Brain pericyte (primary cell): ENCODE results near the gene SPTB.

Experiments
- DNase-seq: peaks from one replicate; pipeline ENCODE4 v3.0.0-alpha.2; 2012; ENCODE audit warnings: low read depth, low spot score

Gene SPTB

DNA sequence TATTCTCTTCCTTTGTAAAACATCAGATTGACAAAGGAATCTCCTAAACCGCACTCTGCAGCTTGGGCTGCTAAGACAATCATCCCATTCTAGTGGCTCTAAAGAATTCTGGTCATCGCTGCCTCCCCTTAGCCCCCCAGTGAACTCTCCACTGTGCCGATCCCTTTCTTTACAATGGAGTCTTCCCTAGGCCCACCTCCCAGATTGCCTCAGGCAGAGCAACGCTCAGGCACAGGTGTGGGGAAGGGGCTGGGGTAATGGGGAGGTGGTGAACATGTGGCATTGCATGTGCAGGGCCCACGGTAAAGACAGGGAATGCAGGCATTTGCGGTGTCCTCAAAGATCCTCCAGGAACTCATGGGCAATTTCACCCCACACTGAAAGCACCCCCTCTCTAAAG, 89.2 kb downstream of the SPTB start:
- DNase-seq: no peak

GRCh38 chr14:64789696-64790095, 90.0 kb downstream of the SPTB start:
- no peak for DNase-seq

- peak; percentile 18 for DNase-seq
Measured at GRCh38 chr14:64788706-64789105, 91.0 kb downstream of the SPTB start.

DNA sequence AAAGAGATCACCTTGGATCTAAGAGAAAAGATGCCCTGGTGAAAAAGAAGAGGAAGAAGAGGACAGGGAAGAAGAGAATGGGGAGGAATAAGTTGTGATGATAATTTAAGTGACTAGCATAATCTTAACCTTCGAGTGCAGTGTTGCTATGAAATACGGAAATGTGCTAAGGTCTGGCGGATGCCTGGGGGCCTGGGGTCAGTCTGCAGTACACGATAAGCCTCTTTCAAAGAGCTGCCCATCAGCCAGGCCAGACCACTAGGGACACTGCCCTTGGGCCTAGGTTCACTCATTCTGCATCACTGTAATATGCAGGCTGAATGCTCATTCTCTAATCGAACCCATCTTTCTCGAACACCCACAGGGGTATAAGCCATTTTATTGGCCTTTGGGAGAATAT, 92.1 kb downstream of the SPTB start:
- DNase-seq: no peak

- no peak for DNase-seq
Measured at GRCh38 chr14:64786296-64787149, 93.2 kb downstream of the SPTB start.

DNA sequence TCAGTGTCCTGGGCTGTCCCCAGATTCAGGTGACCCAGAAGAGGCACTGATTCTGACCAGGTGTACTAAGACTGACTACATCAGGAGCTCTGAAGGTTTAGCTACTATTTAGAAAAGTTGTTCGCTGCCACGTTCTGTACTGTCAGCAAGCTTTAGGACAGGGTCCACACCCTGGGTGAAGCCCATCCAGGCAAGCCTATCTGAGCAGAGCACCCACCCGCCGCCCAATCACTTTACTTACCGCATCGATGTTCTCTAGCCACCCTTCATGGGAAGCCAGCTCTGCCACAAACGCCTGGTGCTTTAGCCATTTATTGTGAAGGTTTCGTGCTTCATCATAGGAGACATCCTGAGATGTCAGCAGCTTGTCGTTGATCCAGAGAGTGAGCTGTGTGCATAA, 95.7 kb downstream of the SPTB start:
- DNase-seq: no peak

- DNase-seq: no peak
Measured at GRCh38 chr14:64782196-64782595, 97.5 kb downstream of the SPTB start.

GRCh38 chr14:64779472-64779871, 100.2 kb downstream of the SPTB start:
- DNase-seq: no peak

DNA sequence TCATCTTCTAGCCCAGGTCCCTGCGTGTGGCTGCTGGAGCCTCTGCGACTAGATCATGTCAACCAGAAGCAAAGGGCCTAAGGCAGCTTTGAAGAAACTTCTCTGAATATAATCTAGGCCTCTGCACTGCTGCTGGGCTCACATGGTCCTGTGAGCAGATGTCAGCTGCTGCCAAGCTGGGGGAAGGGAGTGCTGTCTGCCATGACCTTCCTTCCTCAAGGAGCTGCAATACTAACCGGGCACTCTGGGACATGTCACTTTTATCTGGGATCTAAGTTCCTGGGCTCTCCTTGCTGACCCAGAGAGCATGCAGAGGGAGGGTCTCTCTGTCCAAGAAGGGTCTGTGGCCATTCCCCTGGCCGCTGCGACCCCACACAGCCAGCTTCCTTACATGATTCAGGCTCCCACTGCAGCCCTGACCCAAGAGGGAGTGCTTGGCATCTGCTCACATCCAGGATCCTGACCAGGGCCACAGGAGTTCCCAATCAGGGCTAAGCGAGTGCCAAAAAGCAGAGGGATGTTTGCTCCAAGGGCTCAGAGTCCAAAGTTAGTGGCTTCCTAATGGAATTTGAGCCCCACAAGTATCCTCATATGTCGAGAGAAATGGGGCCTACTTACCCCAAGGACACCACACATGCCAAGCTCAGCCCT, 101.5 kb downstream of the SPTB start:
- DNase-seq: no peak

DNA sequence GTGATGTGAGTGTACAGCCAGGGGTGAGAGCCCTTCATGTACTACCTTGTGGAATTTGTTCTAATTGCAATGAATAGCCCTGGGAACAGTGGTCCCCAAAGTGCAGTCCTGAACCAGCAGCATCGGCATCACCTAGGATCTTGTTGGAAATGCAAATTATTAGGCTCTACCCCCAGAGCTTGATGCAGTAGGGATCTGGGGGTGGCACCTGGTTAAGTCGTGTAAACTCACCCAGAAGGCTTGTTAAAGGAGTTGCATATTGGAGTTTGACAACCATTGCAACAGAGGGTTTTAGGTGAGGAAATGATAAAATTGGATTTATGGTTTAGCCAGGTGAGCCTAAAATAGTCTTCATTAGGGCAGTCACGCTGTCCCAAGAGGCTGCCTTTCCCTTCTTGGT, 102.2 kb downstream of the SPTB start:
- DNase-seq: no peak

- no peak for DNase-seq
Measured at GRCh38 chr14:64775081-64775777, 104.5 kb downstream of the SPTB start.

DNA sequence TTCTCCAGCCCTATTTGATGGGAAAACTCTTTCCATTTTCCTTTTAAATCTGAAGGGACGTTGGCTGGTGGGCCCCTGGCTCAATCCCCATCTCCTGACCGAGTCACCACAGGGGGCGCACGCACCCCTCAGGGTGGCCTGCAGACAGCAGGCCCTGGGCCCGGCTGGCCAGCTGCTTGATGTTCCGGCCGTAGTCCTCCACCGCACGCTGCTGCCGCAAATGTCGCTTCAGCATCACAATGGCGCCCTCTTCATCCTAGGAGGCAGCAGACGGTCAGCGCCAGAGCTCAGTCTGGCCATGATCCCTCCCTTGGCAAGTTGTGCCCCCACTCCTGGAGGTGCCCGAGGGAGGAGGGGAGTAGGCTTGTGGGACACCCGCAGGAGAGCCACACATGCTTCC, 105.4 kb downstream of the SPTB start:
- DNase-seq: no peak

DNA sequence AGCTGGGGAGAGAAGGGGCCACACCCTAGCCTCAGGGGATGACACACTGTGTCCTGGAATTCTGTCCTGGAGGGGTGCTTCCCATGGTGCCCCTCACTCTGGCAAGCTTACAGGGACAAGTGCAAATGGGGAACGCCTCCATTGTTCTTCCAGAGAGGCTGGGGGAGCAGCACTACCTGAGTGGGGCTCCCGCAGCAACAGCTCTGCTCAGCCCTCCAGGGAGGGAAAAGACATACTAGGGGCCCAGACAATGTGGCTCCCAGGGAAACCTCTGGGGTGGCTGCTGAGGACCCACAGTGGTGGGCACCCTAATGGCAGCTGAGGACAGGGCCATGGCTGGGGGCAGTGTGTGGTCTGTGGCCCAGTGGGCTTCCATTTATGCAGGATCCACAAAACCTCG, 106.1 kb downstream of the SPTB start:
- DNase-seq: no peak

DNA sequence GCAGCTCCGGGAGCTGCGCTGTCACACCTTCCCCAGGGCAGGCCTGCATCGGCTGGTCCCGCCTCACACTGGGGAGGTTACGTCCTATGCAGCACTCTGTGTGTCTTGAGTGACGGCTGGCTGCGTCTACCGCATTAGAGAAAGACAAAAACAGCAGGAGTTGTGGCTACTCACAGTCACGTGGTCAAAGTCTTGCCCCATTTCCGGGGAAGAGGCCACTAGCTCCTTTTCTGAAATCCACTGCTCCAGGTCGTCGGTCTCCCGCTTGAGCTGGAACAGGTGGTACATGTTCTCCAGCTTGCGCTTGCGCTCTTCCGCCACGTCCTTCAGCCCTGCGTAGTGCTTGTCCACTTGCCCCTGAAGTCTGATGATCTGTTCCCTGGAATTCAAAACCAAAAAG, 106.7 kb downstream of the SPTB start:
- DNase-seq: no peak

DNA sequence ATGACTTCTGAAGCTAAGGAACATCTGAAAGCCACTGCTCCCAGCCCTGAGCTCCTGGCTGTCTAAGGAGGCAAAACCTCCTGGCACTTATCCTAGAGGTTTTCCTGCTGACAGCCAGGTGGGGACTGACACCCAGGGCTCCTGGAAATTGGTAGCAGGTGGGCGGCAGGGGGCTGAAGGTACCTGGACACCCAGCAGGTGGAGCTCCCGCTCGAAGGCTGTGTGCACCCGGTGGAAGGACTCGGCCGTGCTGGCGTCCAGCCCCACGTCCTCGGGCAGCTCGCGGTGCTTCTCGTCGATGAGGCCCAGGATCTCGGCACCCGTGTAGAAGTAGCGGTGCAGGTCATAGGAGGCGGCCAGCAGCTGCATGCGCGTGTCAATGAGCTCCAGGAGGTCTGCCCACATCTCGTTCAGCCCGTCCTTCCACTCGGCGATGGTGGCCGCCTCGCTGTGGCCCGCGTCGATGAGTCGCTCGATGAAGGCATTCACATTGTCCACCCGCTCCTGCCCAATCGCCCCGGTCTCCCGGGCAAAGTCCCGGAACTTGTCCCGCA, 107.2 kb downstream of the SPTB start:
- DNase-seq: no peak

DNA sequence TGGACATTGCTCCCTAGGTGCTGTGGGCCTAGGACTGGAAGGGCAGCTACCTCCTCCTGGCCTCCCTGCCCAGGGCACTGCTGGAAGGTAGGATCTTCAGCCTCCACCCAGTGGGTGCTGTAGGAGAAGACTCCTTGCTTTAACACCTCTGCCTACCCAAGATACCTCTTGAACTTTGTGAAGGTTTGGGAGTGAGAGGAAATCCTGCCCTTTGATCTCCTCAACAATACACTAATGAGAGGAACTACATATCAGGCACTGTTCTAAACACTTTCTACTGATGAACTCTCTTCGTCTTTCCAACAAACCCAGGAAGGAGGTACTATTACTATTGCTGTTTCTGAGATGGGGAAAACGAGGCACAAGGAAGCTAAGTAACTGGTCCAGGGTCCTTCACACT, 108.5 kb downstream of the SPTB start:
- no peak for DNase-seq

- DNase-seq: no peak
Measured at GRCh38 chr14:64770751-64771150, 109.0 kb downstream of the SPTB start.

GRCh38 chr14:64769096-64770020, 110.3 kb downstream of the SPTB start:
- no peak for DNase-seq

DNA sequence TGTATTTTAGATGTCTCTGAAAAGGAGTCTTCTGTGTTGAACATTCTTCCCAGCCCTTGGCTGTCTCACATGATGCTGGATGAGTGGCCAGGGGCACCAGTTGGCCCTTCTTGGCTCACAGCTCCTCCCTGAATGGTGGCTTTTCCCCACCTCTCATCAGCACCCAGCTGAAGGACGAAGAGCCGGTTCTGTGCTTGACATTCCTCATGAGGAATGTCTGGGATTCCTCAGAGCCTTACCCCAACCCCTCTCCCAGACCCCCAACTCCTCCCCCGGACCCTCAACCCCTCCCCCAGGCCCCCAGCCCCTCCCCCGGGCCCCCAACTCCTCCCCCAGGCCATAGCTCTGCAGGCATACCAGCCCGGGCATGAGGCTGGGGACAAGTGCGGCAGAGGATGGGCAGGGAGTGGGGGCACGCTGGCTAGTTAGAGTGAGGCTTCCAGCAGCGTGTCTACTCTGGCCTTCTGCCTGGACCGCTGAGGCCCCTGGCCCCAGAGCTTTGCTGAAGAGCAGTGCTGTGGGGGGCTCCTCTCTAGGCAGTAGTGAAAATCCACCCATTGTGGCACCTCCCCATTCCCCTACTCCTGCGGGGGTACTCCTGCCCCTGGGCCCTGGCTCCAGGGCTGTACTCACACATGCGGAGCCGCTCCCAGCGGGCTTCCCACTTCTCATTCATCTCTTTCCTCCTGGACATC, 111.2 kb downstream of the SPTB start:
- DNase-seq: no peak

DNA sequence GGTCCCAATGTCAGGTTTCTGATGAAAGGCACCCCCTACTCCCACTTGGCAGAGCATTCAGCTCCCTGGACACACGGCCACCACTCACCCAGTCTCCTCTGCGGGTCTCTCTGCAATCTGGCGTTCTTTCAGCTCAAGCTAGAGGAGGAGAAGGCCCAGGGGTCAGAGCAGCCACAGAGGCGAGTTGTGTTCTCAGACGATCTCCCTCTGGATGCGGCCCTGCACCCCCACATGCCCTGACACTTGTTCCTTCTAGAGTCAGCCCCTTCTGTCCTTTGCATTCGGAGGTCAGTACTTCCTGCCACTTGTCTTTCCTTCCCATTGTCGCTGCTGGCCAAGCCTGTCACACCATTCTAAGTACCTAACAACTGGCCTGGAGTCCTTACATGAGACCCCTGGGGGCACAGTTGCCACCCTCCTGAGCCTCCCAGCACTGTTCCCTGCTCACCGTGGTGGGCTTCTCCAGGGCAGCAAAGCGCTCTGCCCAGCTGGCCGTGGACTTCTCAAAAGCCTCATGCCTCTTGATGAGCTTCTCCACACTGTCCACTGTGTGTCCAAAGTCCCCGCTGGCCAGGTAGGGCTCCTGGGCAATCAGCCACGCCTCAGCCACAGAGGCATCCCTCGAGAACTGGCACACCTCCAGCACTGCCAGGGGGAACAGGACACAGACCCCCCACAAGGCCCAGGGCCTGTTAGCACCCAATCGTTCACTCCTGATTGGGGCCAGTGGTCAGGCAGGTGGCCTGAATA, 112.3 kb downstream of the SPTB start:
- no peak for DNase-seq
